Trophoblast cell (in vitro differentiated cells and primary cell): ENCODE measurements around the gene CEP89.
"Not testable (repeated sequence)": the region's sequence is repeated elsewhere in the genome, so short reads cannot be mapped to it uniquely, and the experiment has no call there.

Experiments used
- DNase-seq, 2 donors: peaks; one replicate each; pipeline ENCODE4 v3.0.0-alpha.2; 2016
- H2AFZ ChIP-seq: 2 replicates; pipeline ENCODE4 v1.6.1; 2013; ENCODE audit warnings: low read length, moderate library complexity, mild to moderate bottlenecking; ENCODE audit not compliant: insufficient read depth, poor library complexity
- H2AK5ac ChIP-seq: 2 replicates; pipeline ENCODE4 v1.6.1; 2013; ENCODE audit warnings: mild to moderate bottlenecking, low read length
- H2BK120ac ChIP-seq: 2 replicates; pipeline ENCODE4 v1.6.1; 2013; ENCODE audit warnings: low read length, mild to moderate bottlenecking, moderate library complexity; ENCODE audit not compliant: insufficient read depth, poor library complexity
- H2BK12ac ChIP-seq: 2 replicates; pipeline ENCODE4 v1.6.1; 2013; ENCODE audit warnings: mild to moderate bottlenecking, low read length, moderate library complexity
- H2BK5ac ChIP-seq: 2 replicates; pipeline ENCODE4 v1.6.1; 2013; ENCODE audit warnings: low read length, low read depth, moderate library complexity, mild to moderate bottlenecking; ENCODE audit not compliant: poor library complexity
- H3K14ac ChIP-seq: 2 replicates; pipeline ENCODE4 v1.6.1; 2013; ENCODE audit warnings: mild to moderate bottlenecking, low read length
- H3K18ac ChIP-seq: 2 replicates; pipeline ENCODE4 v1.6.1; 2013; ENCODE audit warnings: mild to moderate bottlenecking, low read length
- H3K23ac ChIP-seq: 2 replicates; pipeline ENCODE4 v1.6.1; 2013; ENCODE audit warnings: low read length
- H3K27ac ChIP-seq: 2 replicates; pipeline ENCODE4 v1.5.1; 2013; ENCODE audit warnings: low read depth, mild to moderate bottlenecking, inconsistent platforms, low read length, moderate library complexity
- H3K27me3 ChIP-seq: 2 replicates; pipeline ENCODE4 v1.6.1; 2013; ENCODE audit warnings: inconsistent platforms, mild to moderate bottlenecking, low read length, moderate library complexity; ENCODE audit not compliant: insufficient read depth
- H3K36me3 ChIP-seq, 2 experiments: 1 replicate in 1 of 2; 2 replicates in 1 of 2; pipeline ENCODE4 v1.6.1; 2013; ENCODE audit warnings: low read length in 2 of 2, mild to moderate bottlenecking in 2 of 2, moderate library complexity in 1 of 2; ENCODE audit not compliant: insufficient read depth in 2 of 2, control insufficient read depth in 1 of 2
- H3K4ac ChIP-seq: 2 replicates; pipeline ENCODE4 v1.6.1; 2013; ENCODE audit warnings: low read depth, mild to moderate bottlenecking, low read length, moderate library complexity
- H3K4me1 ChIP-seq, 2 experiments: 1 replicate in 1 of 2; 2 replicates in 1 of 2; pipeline ENCODE4 v1.6.1; 2013; ENCODE audit warnings: low read length in 2 of 2, mild to moderate bottlenecking in 2 of 2, moderate library complexity in 1 of 2; ENCODE audit not compliant: insufficient read depth in 2 of 2, control insufficient read depth in 1 of 2
- H3K4me2 ChIP-seq: 2 replicates; pipeline ENCODE4 v1.6.1; 2013; ENCODE audit warnings: inconsistent platforms, mild to moderate bottlenecking, low read length, moderate library complexity
- H3K4me3 ChIP-seq: 2 replicates; pipeline ENCODE4 v1.5.1; 2013; ENCODE audit warnings: mild to moderate bottlenecking, low read depth, low read length, inconsistent platforms
- H3K79me1 ChIP-seq: one replicate; pipeline ENCODE4 v1.6.1; 2013; ENCODE audit warnings: low read length
- H3K79me2 ChIP-seq: 2 replicates; pipeline ENCODE4 v1.6.1; 2013; ENCODE audit warnings: low read length, mild to moderate bottlenecking; ENCODE audit not compliant: control insufficient read depth, insufficient read depth, poor library complexity
- H3K9ac ChIP-seq: 2 replicates; pipeline ENCODE4 v1.6.1; 2013; ENCODE audit warnings: mild to moderate bottlenecking, low read length
- H3K9me3 ChIP-seq: 2 replicates; pipeline ENCODE4 v1.6.1; 2013; ENCODE audit warnings: low read depth, mild to moderate bottlenecking, control low read depth, inconsistent platforms, low read length; ENCODE audit not compliant: insufficient read depth
- H4K12ac ChIP-seq: 2 replicates; pipeline ENCODE4 v1.6.1; 2013; ENCODE audit warnings: low read depth, mild to moderate bottlenecking, low read length, moderate library complexity
- H4K8ac ChIP-seq: 2 replicates; pipeline ENCODE4 v1.6.1; 2013; ENCODE audit warnings: low read depth, mild to moderate bottlenecking, low read length, moderate library complexity
- H4K91ac ChIP-seq: one replicate; pipeline ENCODE4 v1.6.1; 2013; ENCODE audit warnings: low read depth, mild to moderate bottlenecking, low read length, moderate library complexity
- WGBS: extraction: QIAGEN DNeasy Blood & Tissue Kit; methylation state at CpG from one replicate; pipeline ENCODE4 v1.1.7; 2013; ENCODE audit warnings: missing lambda C conversion rate; ENCODE audit not compliant: insufficient read length, insufficient coverage; ENCODE audit errors: extremely low coverage; 5-methylcytosine and 5-hydroxymethylcytosine counted together

CEP89 gene

DNA sequence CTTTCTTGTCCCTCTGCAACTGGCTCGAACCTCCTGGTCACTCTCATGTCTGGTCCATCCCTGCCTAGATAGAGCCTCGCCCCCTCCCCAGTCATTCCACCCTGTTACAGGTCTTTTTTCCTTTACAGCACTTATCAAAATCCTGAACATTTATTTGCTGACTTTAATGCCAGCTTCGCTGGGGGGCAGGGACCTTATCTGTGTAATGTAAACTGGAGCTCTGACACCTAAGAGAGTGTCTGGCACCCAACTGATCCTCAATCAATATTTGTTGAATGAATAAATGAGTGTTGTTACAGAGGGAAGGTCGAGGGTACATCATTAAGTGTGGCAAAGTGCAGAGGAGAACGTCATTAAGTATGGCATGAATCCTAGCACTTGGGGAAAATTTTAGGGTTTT lies 17.0 kb upstream of the CEP89 start:
- no peak overlapping the region for H3K4me2 ChIP-seq
- H3K27me3 ChIP-seq, result no peaks in the 10 kb centered on the region
- H2BK120ac ChIP-seq, result no peak overlapping the region
- no peaks in the 10 kb centered on the region for H3K79me2 ChIP-seq
- no CpG with 5 or more reads among the region's 5 CpGs for WGBS
- H4K91ac ChIP-seq, result no peak overlapping the region
- no peak overlapping the region for H3K9ac ChIP-seq
- no peak overlapping the region for H4K8ac ChIP-seq
- no peak overlapping the region for H4K12ac ChIP-seq
- no peak overlapping the region for H3K4ac ChIP-seq
- H3K18ac ChIP-seq, result no peak overlapping the region
- DNase-seq, result no peak
- H2AFZ ChIP-seq, result no peak overlapping the region
- H3K4me1 ChIP-seq, result no peaks in the 10 kb centered on the region
- no peak overlapping the region for H3K27ac ChIP-seq
- H3K4me3 ChIP-seq, result no peak overlapping the region
- H3K79me1 ChIP-seq, result no peaks in the 10 kb centered on the region
- no peak overlapping the region for H3K14ac ChIP-seq
- H2BK12ac ChIP-seq, result no peak overlapping the region
- H3K9me3 ChIP-seq, result no peaks in the 10 kb centered on the region
- no peak overlapping the region for H3K23ac ChIP-seq
- H3K36me3 ChIP-seq, result peaks cover 3 to 4% of the 10 kb centered on the region in 2 experiments
- no peak overlapping the region for H2AK5ac ChIP-seq
- H2BK5ac ChIP-seq, result no peak overlapping the region

GRCh38 chr19:32988254-32988653 lies 16.5 kb upstream of the CEP89 start:
- not testable (repeated sequence) for H3K27me3 ChIP-seq, H2BK12ac ChIP-seq, H4K12ac ChIP-seq, H3K14ac ChIP-seq, H3K4me3 ChIP-seq, H3K27ac ChIP-seq, H2AK5ac ChIP-seq, H3K4me2 ChIP-seq, H3K9ac ChIP-seq, H3K36me3 ChIP-seq, H3K18ac ChIP-seq, H3K23ac ChIP-seq, H2BK5ac ChIP-seq, H4K91ac ChIP-seq, H2AFZ ChIP-seq, H2BK120ac ChIP-seq, H3K4ac ChIP-seq, H3K9me3 ChIP-seq, H3K79me1 ChIP-seq, DNase-seq, H4K8ac ChIP-seq, H3K4me1 ChIP-seq, H3K79me2 ChIP-seq
- no CpG with 5 or more reads among the region's 5 CpGs for whole genome bisulfite sequencing

DNA sequence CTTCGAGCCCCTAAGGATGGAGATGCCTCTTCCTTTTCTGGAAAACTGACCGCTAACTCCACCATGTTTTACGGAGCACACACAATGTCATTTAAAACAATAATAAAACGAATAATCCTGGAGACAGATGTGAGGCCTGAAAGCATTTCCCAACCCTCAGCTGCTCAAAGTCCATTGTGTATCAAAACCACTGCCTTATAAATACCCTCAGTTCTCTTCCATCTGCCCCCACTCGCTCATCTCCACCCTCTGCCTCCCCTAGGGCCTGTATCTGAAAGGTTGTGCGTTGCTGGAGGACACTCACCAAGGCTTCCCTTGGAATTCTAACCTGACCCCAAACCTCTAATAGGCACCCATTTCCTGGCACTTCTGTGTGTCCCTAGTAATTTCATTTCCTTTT lies 10.7 kb upstream of the CEP89 start:
- not testable (repeated sequence) for H3K27ac ChIP-seq, H3K79me1 ChIP-seq, DNase-seq, H3K4me3 ChIP-seq, H3K4me1 ChIP-seq, H3K18ac ChIP-seq, H3K23ac ChIP-seq, H2BK5ac ChIP-seq, H2AFZ ChIP-seq, H3K79me2 ChIP-seq, H3K4me2 ChIP-seq, H3K4ac ChIP-seq, H4K12ac ChIP-seq, H3K36me3 ChIP-seq, H3K9ac ChIP-seq, H2AK5ac ChIP-seq, H2BK12ac ChIP-seq, H2BK120ac ChIP-seq, H4K8ac ChIP-seq, H3K27me3 ChIP-seq, H3K14ac ChIP-seq, H4K91ac ChIP-seq, H3K9me3 ChIP-seq
- WGBS, result no CpG with 5 or more reads among the region's 6 CpGs

- not testable (repeated sequence) for H3K79me1 ChIP-seq, H2BK12ac ChIP-seq, H3K79me2 ChIP-seq, H2BK5ac ChIP-seq, DNase-seq, H3K4ac ChIP-seq, H4K12ac ChIP-seq, H2AFZ ChIP-seq, H3K18ac ChIP-seq, H3K4me1 ChIP-seq, H2AK5ac ChIP-seq, H3K9me3 ChIP-seq, H3K27ac ChIP-seq, H3K4me2 ChIP-seq, H3K27me3 ChIP-seq, H3K23ac ChIP-seq, H3K36me3 ChIP-seq, H3K14ac ChIP-seq, H3K4me3 ChIP-seq, H4K91ac ChIP-seq, H4K8ac ChIP-seq, H3K9ac ChIP-seq, H2BK120ac ChIP-seq
- no CpG with 5 or more reads among the region's 7 CpGs for WGBS
Observed at GRCh38 chr19:32979807-32980206, 8.0 kb upstream of the CEP89 start.
